Pons (tissue), 1 donor: ENCODE measurements around the gene PDE3B.
"Not testable (repeated sequence)": the region's sequence is repeated elsewhere in the genome, so short reads cannot be mapped to it uniquely, and the experiment has no call there.

ENCODE experiments used
- DNase-seq: peaks from one replicate; pipeline ENCODE4 v3.0.0-alpha.2; 2016; ENCODE audit warnings: low spot score

PDE3B gene

DNA sequence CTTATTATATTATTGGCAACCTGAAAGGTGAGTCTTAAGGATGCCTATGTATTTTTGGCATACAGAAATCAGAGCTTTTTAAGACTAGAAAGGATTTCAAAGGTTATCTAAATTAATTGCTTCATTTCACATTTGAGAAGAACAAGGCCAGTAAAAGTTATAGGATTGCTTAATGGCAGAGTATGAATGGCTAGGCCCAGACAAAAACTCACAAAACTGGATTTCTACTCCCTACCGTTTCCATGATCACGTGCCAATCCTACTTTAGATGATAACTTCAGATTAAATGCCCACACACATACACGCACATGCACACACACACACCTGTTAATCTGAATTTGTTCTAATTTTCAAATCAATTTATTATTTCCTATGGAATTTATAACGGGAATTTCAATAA lies 1.8 kb upstream of the PDE3B start:
- DNase-seq, result no peak

DNA sequence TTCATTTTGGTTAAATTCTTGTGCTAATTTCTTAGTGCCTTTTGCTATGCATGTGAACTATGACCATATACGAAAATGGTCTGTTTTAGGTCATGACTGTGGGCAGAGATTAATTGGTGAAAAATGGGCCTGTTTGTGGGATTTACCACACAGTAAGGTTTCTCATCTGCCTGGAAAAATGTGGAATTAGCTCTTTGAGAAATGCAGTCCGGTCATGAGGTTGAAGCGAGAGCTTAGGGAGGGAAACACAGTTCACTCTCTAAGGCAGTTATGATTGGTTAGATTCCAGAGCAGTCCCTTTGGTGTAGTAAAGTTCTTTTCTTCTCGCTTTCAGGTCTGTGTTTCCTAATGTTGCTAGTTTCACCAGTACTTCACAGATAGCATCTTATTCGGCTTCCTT lies 1.2 kb upstream of the PDE3B start:
- DNase-seq, result no peak

DNA sequence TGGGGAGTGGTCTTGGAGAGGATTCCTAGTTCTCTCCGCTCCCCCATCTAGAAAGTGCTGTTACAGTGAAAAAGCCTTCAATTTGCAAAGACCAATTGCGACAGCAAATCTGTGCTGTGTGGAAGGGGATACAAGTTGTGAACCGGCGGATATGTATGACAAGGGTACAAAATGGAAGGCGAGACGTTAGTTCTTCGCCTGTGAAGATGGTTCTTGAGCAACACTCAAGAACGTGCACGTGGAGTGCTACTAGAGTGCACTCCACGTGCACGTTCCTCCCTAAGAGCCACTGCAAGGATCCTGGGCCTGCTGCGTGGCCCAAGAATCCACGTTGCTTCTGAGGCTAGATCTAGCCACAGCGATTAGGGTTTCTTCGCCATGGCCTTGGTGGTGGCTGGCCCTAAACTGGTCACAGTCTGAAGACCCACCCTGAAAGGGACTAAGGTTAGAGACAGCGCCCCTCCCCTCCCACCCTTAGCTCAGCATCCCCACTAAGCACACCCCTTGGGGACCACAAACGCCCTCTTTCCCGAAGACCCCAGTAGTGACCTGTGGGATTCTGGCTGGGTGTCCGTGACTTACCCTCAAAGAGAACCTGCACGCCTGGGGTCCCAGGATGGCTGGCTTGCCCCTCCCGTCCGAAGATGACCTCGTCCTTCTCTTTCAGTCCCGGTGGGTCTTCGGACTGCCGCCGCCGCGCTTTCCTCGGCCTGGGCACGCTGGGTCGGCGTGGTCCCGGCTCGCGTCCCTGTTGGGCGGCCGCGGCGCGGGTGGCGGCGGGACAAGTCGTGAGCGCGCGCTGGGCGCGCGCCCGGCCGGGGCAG lies 519 bp upstream of the PDE3B start:
- DNase-seq, result no peak

- no peak for DNase-seq
Measured at GRCh38 chr11:14644226-14645014, 816 bp downstream of the PDE3B start.

DNA sequence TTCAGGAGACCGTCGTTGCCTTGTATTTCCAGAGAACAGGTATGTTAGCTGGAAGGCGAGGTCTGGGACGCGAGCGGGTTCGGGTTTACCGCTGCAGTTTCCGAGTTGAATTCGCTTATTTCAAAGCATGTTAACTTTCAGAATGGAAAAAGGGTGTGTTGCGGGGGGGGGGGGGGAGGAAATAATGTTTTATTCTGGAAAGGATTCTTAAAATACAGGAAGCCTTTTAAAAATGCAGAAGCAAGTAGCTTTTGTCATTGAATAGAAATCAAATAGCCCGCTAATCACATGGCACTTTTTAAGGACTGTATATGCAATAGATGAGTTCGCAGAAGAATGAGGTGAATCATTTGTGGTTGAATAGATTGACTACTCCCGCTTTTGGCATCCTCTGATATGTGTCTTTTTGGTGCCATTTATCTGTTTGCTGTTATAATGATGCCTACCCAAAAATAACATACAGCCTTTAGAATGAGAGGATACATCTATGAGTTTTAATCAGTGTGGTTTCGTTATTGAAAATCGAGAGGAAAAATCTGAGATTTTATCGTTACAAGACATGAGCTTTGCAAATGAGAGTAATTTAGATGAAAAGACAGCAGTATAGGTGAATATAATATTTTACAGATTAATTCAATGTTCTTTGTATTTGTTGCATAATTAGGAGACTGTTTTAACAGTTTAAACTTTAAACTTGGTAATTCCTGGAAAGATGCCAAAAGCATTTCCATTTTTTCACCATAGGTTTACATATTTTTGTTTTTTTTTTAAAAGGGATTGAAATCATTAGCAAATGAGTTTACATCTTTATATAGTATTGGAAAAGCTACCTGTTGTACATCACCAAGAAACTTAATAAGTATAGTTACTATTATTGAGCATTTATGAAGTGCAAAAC lies 1.7 kb downstream of the PDE3B start:
- DNase-seq, result peak; percentile 23

GRCh38 chr11:14645985-14646900 lies 2.6 kb downstream of the PDE3B start:
- no peak for DNase-seq

DNA sequence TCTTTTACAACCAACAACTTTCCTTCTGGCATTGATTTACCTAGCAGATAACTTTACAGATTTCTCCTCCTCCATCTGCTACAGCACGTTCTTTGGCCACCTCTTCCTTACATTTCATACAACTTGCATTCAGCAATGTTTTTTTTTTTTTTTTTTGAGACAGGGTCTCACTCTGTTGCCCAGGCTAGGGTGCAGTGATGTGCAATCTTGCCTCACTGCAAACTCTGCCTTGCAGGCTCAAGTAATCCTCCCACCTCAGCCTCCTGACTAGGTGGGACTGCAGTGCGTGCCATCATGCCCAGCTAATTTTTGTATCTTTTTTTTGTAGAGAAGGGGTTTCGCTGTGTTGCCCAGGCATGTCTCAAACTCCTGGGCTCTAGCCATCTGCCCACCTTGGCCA lies 6.5 kb downstream of the PDE3B start:
- no peak for DNase-seq

- no peak for DNase-seq
Measured at GRCh38 chr11:14653090-14653489, 9.5 kb downstream of the PDE3B start.

DNA sequence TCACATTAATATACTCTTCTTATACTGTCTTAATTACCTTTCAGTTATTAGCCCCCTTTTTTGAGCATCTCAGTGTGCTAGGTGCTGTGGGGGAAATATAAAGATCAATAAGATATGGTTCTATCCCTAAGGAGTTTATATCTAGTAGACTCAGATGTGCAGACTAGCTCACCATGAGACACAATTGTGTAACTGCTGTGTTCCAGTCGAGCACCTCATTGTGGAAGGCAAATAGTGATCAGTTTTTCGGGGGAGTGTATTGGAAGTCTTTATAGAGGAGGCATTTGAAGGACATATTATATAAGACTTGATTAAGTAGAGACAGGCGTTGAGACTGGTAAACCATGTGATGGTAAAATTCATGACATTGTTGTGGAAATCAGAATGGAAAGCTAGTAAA lies 11.8 kb downstream of the PDE3B start:
- no peak for DNase-seq

DNA sequence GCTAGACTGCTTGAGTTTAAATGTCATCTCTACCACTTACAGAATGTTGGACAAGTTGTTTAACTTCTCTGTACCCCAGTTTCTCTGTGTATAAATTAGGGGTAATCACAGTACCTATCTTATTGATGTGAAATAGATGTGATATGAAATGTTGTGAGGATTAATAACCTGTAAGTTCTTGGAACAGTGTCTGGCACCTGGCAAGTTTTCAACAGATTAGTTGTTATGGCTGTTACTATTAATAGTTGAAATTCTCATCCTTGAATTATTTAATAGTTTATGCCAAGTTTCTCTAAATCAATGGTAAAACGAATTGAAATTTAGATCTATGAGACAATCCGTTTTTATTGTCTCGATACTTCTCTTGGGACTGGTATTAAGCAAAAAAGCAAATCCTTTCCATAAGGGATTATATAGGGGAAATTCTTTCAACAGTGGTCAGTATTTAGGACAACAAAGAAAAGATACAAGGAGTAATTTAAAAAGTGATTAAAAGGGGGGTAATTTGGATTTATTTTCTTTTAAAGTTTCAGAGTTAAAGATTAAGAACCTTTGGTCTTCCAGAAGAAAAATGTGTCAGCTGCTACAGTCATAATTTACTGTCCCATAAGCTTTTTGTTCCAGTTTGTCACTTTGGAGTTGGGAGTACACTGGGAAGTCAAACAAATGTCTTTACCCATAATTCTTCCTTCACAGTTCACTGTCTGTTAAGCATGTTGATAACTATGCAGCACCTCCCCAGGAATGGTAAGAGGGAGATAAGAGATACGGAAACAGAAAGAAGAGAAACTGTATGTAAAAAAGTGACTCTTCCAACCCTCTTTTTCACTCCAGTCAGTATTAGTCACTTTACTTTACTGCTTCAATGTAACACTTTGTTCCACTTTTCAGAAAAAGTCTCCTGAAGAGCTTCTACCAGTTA lies 13.2 kb downstream of the PDE3B start:
- no peak for DNase-seq

GRCh38 chr11:14657841-14658240 lies 14.2 kb downstream of the PDE3B start:
- DNase-seq, result no peak

DNA sequence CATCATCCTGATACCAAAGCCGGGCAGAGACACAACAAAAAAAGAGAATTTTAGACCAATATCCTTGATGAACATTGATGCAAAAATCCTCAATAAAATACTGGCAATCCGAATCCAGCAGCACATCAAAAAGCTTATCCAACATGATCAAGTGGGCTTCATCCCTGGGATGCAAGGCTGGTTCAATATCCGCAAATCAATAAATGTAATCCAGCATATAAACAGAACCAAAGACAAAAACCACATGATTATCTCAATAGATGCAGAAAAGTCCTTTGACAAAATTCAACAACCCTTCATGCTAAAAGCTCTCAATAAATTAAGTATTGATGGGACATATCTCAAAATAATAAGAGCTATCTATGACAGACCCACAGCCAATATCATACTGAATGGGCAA lies 21.3 kb downstream of the PDE3B start:
- not testable (repeated sequence) for DNase-seq

GRCh38 chr11:14667329-14667728 lies 23.7 kb downstream of the PDE3B start:
- DNase-seq, result not testable (repeated sequence)

DNA sequence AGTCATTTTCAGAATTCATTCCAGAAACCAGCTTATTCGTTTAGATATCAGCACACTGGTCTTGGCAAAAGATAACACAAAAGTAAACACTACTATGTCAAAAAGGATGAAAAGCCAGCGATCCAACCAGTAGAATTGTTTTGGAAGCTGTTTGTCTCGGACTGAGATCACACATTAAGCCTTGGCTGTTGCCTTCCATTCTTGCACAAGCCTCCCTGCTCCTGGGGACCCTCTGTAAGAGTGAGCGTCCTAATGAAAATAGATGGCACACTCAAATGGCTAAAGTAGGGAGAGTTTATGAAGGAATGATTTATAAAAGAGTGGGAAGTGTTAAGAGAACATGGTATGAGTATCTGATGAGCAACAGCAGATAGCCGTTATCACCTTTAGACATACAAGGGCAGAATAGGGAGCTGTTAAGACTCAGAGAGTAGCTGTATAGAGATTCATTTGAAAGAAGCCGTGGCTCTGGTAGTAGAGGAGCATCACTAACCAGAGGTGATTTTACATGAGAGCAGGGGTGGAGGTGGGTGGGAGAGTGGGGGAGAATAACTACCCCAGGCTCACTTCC lies 25.2 kb downstream of the PDE3B start:
- DNase-seq, result no peak

DNA sequence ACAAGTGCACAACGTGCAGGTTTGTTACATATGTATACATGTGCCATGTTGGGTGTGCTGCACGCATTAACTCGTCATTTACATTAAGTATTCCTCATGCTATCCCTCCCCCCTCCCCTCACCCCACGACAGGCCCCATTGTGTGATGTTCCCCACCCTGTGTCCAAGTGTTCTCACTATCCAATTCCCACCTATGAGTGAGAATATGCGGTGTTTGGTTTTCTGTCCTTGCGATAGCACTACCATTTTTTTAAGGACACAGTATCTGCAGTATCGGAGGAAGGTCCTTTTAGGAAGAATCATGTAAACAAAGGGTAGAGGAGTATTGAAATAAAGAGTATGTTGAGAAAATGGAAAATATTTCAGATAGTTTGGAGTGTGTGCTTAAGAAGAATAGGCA lies 25.9 kb downstream of the PDE3B start:
- DNase-seq, result no peak

GRCh38 chr11:14669958-14670357 lies 26.4 kb downstream of the PDE3B start:
- DNase-seq, result no peak

DNA sequence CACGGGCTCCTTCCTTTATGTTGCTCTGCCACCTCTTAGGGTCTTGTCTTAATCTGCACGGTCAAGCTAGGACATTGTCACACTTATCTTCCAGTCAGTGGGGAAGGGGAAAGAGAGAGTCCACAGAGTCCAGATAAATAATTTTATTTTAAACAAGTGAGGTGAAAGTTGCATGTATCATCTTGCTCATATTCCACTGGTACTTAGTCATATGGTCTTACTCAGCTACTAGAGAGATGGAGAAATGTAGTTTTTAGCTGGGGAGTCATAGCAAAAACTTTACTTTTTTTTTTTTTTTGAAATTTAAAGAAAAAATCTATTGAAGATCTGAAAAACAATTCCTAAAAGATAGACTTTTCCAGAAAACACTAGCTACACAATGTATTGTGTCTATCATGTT lies 29.0 kb downstream of the PDE3B start:
- DNase-seq, result no peak

DNA sequence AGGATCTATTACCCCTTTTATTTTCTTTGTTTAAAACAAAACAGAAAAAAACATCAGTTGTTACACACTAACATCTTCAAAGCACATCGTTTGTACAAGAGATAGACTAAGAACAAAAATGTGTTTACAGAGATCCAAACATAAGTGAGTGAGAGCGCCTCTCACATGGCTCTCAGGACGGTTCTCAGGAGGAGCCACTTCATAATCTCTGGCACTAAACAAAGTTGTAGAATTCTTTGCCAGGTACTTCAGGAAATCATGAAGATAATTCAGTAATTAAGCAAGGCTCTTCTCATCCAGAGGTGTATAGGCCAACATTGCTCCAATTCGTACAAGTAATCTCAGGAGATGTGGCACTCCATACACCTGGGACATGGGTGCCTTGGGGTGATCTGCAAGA lies 29.8 kb downstream of the PDE3B start:
- DNase-seq, result no peak

DNA sequence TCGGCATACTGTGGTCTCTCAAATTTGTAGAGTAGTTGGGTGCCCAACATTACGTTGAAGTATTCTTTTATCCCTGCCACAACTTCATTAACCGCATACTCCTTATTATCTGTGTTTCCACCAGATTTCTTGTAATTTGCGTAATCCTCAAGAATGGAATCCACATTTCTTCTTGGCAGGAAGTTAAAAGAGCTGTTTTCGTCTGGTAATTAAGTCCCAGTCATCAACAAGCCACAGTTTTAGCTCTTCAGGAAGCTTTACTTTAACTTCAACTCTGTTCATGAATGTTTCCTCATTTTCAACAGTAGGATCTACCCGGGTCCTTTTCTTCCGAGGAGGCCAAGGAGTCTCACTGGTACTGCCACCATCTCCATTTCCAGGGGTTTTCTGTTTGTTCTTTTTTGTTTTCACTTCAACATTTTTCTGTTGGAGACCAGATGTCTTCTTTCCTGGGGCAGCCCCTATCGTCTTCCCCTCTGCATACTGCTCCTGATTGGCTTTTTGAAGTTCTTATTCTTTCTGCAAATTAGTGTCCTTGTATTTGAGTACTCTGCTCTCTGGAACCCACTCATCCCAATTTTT lies 30.3 kb downstream of the PDE3B start:
- DNase-seq, result no peak
